Progenitor cell of endocrine pancreas (in vitro differentiated cells): ENCODE results near the gene KCNJ9. TPM values are rescaled to one million over a fixed set of nuclear protein-coding genes. Genes with fewer than 3 reads are reported as not detected.

Source experiments
- DNase-seq: peaks from one replicate; pipeline ENCODE4 v3.0.0; 2021; ENCODE audit warnings: low spot score; ENCODE audit not compliant: unreplicated experiment
- H3K27ac Mint-ChIP-seq: 2 replicates; pipeline ENCODE4 v1.8.0; 2021; ENCODE audit warnings: mild to moderate bottlenecking, moderate library complexity, mixed read lengths
- H3K27me3 Mint-ChIP-seq: 2 replicates; pipeline ENCODE4 v1.8.0; 2021; ENCODE audit warnings: mixed read lengths
- H3K36me3 Mint-ChIP-seq: 2 replicates; pipeline ENCODE4 v1.8.0; 2022; ENCODE audit warnings: mixed read lengths; ENCODE audit not compliant: insufficient read depth
- H3K4me1 Mint-ChIP-seq: 2 replicates; pipeline ENCODE4 v1.8.0; 2021; ENCODE audit warnings: low read depth, mixed read lengths
- H3K4me3 Mint-ChIP-seq: 2 replicates; pipeline ENCODE4 v1.8.0; 2021; ENCODE audit warnings: low read depth, mild to moderate bottlenecking, moderate library complexity, mixed read lengths
- H3K9me3 Mint-ChIP-seq: 2 replicates; pipeline ENCODE4 v1.8.0; 2021; ENCODE audit warnings: low read depth, mixed read lengths
- total RNA-seq: library from RNA; stranded (reverse); gene quantifications from 2 replicates; pipeline ENCODE4 v1.2.1, GENCODE V29; 2021
- TF ChIP-seq, protein P1 (sequence below): fragments of 200-600 bp; sonication (generic); IDR thresholded peaks from one replicate; pipeline ENCODE4 v1.5.0; 2021; ENCODE audit warnings: antibody characterized with exemption, mild to moderate bottlenecking; ENCODE audit not compliant: unreplicated experiment

Gene KCNJ9
- total RNA-seq, 1 donor from 2014 or later = not detected

- Mint-ChIP-seq H3K27me3 (peaks cover 48% of the 10 kb centered on the region), H3K36me3 (no peaks in the 10 kb centered on the region), H3K4me3 (no peak overlapping the region), H3K27ac (no peak overlapping the region), H3K4me1 (peaks cover 6% of the 10 kb centered on the region), H3K9me3 (no peaks in the 10 kb centered on the region)
- DNase-seq = no peak
- TF ChIP-seq, protein P1, sequence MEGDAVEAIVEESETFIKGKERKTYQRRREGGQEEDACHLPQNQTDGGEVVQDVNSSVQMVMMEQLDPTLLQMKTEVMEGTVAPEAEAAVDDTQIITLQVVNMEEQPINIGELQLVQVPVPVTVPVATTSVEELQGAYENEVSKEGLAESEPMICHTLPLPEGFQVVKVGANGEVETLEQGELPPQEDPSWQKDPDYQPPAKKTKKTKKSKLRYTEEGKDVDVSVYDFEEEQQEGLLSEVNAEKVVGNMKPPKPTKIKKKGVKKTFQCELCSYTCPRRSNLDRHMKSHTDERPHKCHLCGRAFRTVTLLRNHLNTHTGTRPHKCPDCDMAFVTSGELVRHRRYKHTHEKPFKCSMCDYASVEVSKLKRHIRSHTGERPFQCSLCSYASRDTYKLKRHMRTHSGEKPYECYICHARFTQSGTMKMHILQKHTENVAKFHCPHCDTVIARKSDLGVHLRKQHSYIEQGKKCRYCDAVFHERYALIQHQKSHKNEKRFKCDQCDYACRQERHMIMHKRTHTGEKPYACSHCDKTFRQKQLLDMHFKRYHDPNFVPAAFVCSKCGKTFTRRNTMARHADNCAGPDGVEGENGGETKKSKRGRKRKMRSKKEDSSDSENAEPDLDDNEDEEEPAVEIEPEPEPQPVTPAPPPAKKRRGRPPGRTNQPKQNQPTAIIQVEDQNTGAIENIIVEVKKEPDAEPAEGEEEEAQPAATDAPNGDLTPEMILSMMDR = no peak
Observed at GRCh38 chr1:160114085-160114484, 32.7 kb downstream of the KCNJ9 start.

- no peak within 1 kb of the TSS for H3K4me3 Mint-ChIP-seq
- peaks cover 48% of the 10 kb centered on the region for H3K27me3 Mint-ChIP-seq
- H3K9me3 Mint-ChIP-seq = no peaks in the 10 kb centered on the region
- no peaks in the 10 kb centered on the region for H3K36me3 Mint-ChIP-seq
- TF ChIP-seq, protein P1 = no peak
- H3K27ac Mint-ChIP-seq = no peak within 1 kb of the TSS
- no peak for DNase-seq
- peaks cover 2% of the 10 kb centered on the region for H3K4me1 Mint-ChIP-seq
Observed at GRCh38 chr1:160115545-160116282, 34.4 kb downstream of the KCNJ9 start, which contains the start of gene ATP1A2. ATP1A2 (plus strand) TSS chr1:160115759; CDS start chr1:160115862, 103 bp downstream.

DNA sequence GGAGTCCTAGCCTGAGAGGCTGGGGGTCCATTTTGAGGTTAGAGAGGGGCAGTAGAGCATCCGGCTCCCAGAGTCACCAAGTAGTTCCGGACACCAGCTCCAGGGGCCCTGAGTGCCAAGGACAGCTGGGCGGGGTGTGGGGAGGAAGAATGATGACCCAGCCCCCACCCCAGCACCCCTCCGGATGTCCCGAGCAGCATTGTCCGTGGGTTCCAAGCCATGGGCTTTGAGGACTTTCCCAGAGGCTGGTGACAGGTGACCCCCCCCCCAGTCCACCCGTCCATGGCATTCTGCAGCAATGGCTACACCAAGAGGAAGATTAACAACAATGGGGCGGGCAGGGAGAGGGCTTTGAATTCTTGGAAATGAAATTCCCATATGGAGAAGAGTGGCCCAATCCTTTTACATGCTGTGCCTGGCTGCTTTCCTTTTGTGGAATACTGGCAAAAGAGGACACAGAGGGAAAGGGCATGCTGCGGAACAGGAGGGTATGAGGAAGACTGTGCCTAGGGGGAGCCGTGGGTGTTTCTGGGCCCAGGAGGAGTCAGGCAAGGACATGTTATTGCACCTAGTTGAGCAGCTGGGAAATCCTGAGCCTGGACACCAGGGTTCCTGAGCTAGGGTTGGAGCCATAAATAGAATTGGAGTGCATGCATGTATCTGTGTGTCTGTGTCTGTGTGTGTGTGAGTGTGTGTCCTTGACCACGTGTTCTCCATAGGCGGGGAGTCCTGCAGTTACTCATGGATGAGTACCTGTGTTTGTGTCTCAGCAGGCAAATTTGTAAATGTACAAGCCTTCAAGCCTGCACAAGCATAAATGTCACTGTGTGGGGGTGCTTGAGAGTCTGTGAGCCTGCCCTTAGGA is 35.2 kb downstream of the KCNJ9 start:
- no peaks in the 10 kb centered on the region for H3K36me3 Mint-ChIP-seq
- H3K27me3 Mint-ChIP-seq = peaks cover 48% of the 10 kb centered on the region
- H3K9me3 Mint-ChIP-seq = no peaks in the 10 kb centered on the region
- no peak for DNase-seq
- H3K27ac Mint-ChIP-seq = no peak overlapping the region
- H3K4me1 Mint-ChIP-seq = peaks cover 2% of the 10 kb centered on the region
- H3K4me3 Mint-ChIP-seq = no peak overlapping the region
- TF ChIP-seq, protein P1 = no peak

DNA sequence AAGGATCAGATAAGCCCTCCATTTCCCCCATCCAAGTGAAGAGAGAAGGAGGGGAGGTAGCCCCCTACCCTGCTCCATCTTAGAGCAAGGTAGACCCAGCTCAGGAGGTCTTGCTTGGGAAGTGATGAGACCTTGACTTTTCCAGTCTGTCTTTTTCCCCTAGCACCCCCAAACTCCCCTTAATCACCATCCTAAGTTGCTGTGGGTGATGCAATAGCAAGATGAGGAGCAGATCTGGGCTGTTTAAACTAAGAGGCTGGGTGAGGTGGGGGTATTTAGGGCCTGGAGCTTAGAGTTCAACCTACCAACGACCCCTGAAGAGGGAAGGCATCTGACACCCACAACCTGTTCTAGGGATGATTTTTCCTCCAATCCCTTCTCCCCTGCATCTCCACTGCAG is 36.0 kb downstream of the KCNJ9 start:
- TF ChIP-seq, protein P1 = no peak
- no peak for DNase-seq
- Mint-ChIP-seq H3K36me3 (no peaks in the 10 kb centered on the region), H3K4me3 (no peak overlapping the region), H3K27ac (no peak overlapping the region), H3K27me3 (peaks cover 48% of the 10 kb centered on the region), H3K4me1 (peaks cover 2% of the 10 kb centered on the region), H3K9me3 (no peaks in the 10 kb centered on the region)

DNA sequence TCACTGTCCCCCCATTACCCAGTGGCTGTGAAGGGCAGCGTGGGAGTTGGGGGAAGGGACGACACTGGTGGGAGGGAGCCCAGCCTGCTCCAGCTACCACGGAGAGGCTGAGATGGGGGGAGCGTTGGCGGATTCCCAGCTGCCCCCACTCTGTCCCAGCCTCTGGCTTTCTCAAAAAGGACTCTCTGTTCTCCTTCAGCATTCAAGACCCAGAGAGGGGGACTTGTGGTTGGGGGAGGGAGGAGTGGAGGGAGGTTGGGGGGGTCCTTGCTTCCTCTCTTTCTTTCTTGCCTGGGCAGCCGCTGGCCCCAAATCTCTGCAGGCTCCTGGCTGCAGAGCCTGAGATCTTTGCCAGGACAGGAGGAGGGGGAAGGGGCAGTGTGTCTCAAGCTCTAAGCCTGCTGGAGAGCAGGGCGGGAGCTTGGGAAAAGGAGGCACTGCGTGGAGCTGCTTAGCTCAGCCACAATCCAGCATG is 36.4 kb downstream of the KCNJ9 start:
- H3K27ac Mint-ChIP-seq = no peak overlapping the region
- DNase-seq = no peak

More for the DNA sequence above, 36.4 kb downstream of the KCNJ9 start:
- Mint-ChIP-seq H3K9me3 (no peaks in the 10 kb centered on the region), H3K36me3 (no peaks in the 10 kb centered on the region), H3K4me1 (peaks cover 2% of the 10 kb centered on the region), H3K27me3 (peaks cover 44% of the 10 kb centered on the region), H3K4me3 (no peak overlapping the region)
- TF ChIP-seq, protein P1 = no peak
